ENCODE measurements around the gene ADRM1.

- TF ChIP-seq CTCF (IDR thresholded peaks at IDR 0.05), result no peak
- no peak for TF ChIP-seq POLR2A (IDR thresholded peaks at IDR 0.05)
- no peak for TF ChIP-seq EP300 (IDR thresholded peaks at IDR 0.05)
- no peak for TF ChIP-seq POLR2AphosphoS5 (IDR thresholded peaks at IDR 0.05)
Measured at GRCh38 chr20:62291251-62292066, 11.3 kb upstream of the ADRM1 start.
